IMR-90 (cell line): ENCODE results near the gene LIMS1. TPM values are rescaled to one million over a fixed set of nuclear protein-coding genes. Genes with fewer than 3 reads are reported as not detected.

ENCODE experiments used
- ATAC-seq: fragments of 200-7000 bp; cut with Tn5 transposase; 2 replicates; pipeline ENCODE4 v1.9.1; 2020; ENCODE audit warnings: low read depth, mild to moderate bottlenecking, moderate library complexity
- BruUV-seq: library from RNA; stranded (reverse); fragments of 400-500 nt; replicated peaks from 2 replicates; lab custom pipeline; 2021; lab: Mats Ljungman, UMichigan
- CTCF ChIA-PET: fragments of 300-600 bp; formaldehyde crosslinking; extraction: SDS; loops from one replicate; lab custom pipeline; 2021; ENCODE audit warnings: antibody characterized with exemption; lab: Yijun Ruan, JAX
- POLR2A ChIA-PET: fragments of 300-600 bp; sonication (Branson Sonifier 250); formaldehyde crosslinking; loops from one replicate; lab custom pipeline; 2022; ENCODE audit warnings: antibody characterized with exemption; ENCODE audit not compliant: unreplicated experiment; lab: Charles Lee
- DNase-seq: peaks from one replicate; pipeline ENCODE4 v3.0.0; 2013
- H2AFZ ChIP-seq: replicated peaks from 2 replicates; pipeline ENCODE3; 2013; ENCODE audit warnings: low read length, mild to moderate bottlenecking; ENCODE audit not compliant: poor library complexity
- H2AK5ac ChIP-seq: 2 replicates; pipeline ENCODE4 v1.6.1; 2013; ENCODE audit warnings: low read depth, low read length, inconsistent platforms
- H2AK9ac ChIP-seq: replicated peaks from 2 replicates; pipeline ENCODE3; 2013; ENCODE audit warnings: mild to moderate bottlenecking, low read depth, low read length, moderate library complexity; ENCODE audit not compliant: poor library complexity
- H2BK120ac ChIP-seq: 2 replicates; pipeline ENCODE4 v1.6.1; 2013; ENCODE audit warnings: low read depth, low read length, inconsistent platforms
- H2BK15ac ChIP-seq: 3 replicates; pipeline ENCODE4 v1.6.1; 2013; ENCODE audit warnings: low read depth, low read length, inconsistent platforms
- H2BK20ac ChIP-seq: 2 replicates; pipeline ENCODE4 v1.6.1; 2013; ENCODE audit warnings: low read depth, mild to moderate bottlenecking, inconsistent platforms, low read length, moderate library complexity
- H2BK5ac ChIP-seq: 2 replicates; pipeline ENCODE4 v1.6.1; 2013; ENCODE audit warnings: mild to moderate bottlenecking, low read depth, low read length, inconsistent platforms; ENCODE audit not compliant: poor library complexity, severe bottlenecking
- H3K14ac ChIP-seq: replicated peaks from 2 replicates; pipeline ENCODE4 v1.6.1; 2013; ENCODE audit warnings: low read depth, low read length, inconsistent platforms
- H3K18ac ChIP-seq: 2 replicates; pipeline ENCODE4 v1.6.1; 2013; ENCODE audit warnings: low read depth, low read length, control low read depth
- H3K23ac ChIP-seq: 2 replicates; pipeline ENCODE4 v1.6.1; 2013; ENCODE audit warnings: low read depth, low read length, inconsistent platforms
- H3K27ac ChIP-seq: 2 replicates; pipeline ENCODE4 v1.5.1; 2013; ENCODE audit warnings: mild to moderate bottlenecking, control low read depth, low read length; ENCODE audit not compliant: insufficient read depth
- H3K27me3 ChIP-seq: 2 replicates; pipeline ENCODE4 v1.6.1; 2013; ENCODE audit warnings: low read length; ENCODE audit not compliant: control insufficient read depth, insufficient read depth
- H3K36me3 ChIP-seq: 2 replicates; pipeline ENCODE4 v1.6.1; 2013; ENCODE audit warnings: low read length, mixed read lengths; ENCODE audit not compliant: control insufficient read depth, insufficient read depth
- H3K4ac ChIP-seq: 2 replicates; pipeline ENCODE4 v1.6.1; 2013; ENCODE audit warnings: low read depth, low read length, inconsistent platforms
- H3K4me1 ChIP-seq: 2 replicates; pipeline ENCODE4 v1.6.1; 2013; ENCODE audit warnings: low read length, mixed read lengths; ENCODE audit not compliant: control insufficient read depth, insufficient read depth
- H3K4me2 ChIP-seq: 2 replicates; pipeline ENCODE4 v1.6.1; 2013; ENCODE audit warnings: low read depth, mild to moderate bottlenecking, control low read depth, low read length, moderate library complexity
- H3K4me3 ChIP-seq: 2 replicates; pipeline ENCODE4 v1.5.1; 2013; ENCODE audit warnings: low read depth, mild to moderate bottlenecking, control low read depth, low read length, moderate library complexity; ENCODE audit not compliant: insufficient read depth
- H3K56ac ChIP-seq: 2 replicates; pipeline ENCODE4 v1.6.1; 2013; ENCODE audit warnings: low read length, inconsistent platforms; ENCODE audit not compliant: insufficient read depth; ENCODE audit errors: extremely low read depth
- H3K79me1 ChIP-seq, 2 experiments: 2 replicates each; pipeline ENCODE4 v1.6.1; 2013; ENCODE audit warnings: low read length in 2 of 2, inconsistent platforms in 1 of 2, low read depth in 1 of 2
- H3K9ac ChIP-seq: 2 replicates; pipeline ENCODE4 v1.6.1; 2013; ENCODE audit warnings: low read depth, low read length, control low read depth
- H3K9me1 ChIP-seq: 2 replicates; pipeline ENCODE4 v1.6.1; 2013; ENCODE audit warnings: low read length, inconsistent platforms; ENCODE audit not compliant: insufficient read depth
- H3K9me3 ChIP-seq: 2 replicates; pipeline ENCODE4 v1.6.1; 2013; ENCODE audit warnings: low read length; ENCODE audit not compliant: control insufficient read depth, insufficient read depth
- H4K20me1 ChIP-seq: 2 replicates; pipeline ENCODE4 v1.6.1; 2013; ENCODE audit warnings: low read length, inconsistent platforms; ENCODE audit not compliant: insufficient read depth
- H4K5ac ChIP-seq: 2 replicates; pipeline ENCODE4 v1.6.1; 2013; ENCODE audit warnings: mild to moderate bottlenecking, low read depth, low read length, control low read depth
- H4K8ac ChIP-seq, 2 experiments: 2 replicates each; pipeline ENCODE4 v1.6.1; 2013; ENCODE audit warnings: low read depth in 2 of 2, low read length in 2 of 2, control low read depth in 1 of 2, inconsistent platforms in 1 of 2
- H4K91ac ChIP-seq: 2 replicates; pipeline ENCODE4 v1.6.1; 2013; ENCODE audit warnings: low read depth, low read length, inconsistent platforms; ENCODE audit not compliant: insufficient read depth
- BHLHE40 ChIP-seq: fragments of 150-350 bp; IDR thresholded peaks from 2 replicates; pipeline ENCODE4 v1.6.1; 2016; ENCODE audit warnings: mild to moderate bottlenecking, low read depth, low read length
- CEBPB ChIP-seq: IDR thresholded peaks from 2 replicates; pipeline ENCODE4 v1.6.1; 2012; ENCODE audit warnings: low read depth, low read length, improper control_type of control experiment
- MAFK ChIP-seq: IDR thresholded peaks from 2 replicates; pipeline ENCODE4 v1.6.1; 2012; ENCODE audit warnings: low read depth, low read length, improper control_type of control experiment
- NFE2L2 ChIP-seq: fragments of 150-350 bp; IDR thresholded peaks from 2 replicates; pipeline ENCODE4 v1.6.1; 2016; ENCODE audit warnings: low read depth, mild to moderate bottlenecking, low read length
- POLR2A ChIP-seq: IDR thresholded peaks from 2 replicates; pipeline ENCODE4 v1.6.1; 2012; ENCODE audit warnings: mild to moderate bottlenecking, low read depth, low read length
- RAD21 ChIP-seq: IDR thresholded peaks from 2 replicates; pipeline ENCODE4 v1.6.1; 2012; ENCODE audit warnings: low read length, improper control_type of control experiment
- RCOR1 ChIP-seq: IDR thresholded peaks from 2 replicates; pipeline ENCODE4 v1.6.1; 2012; ENCODE audit warnings: mild to moderate bottlenecking, low read length, improper control_type of control experiment; ENCODE audit not compliant: insufficient replicate concordance
- RFX5 ChIP-seq: IDR thresholded peaks from 2 replicates; pipeline ENCODE4 v1.8.0; 2012; ENCODE audit warnings: low read depth, mild to moderate bottlenecking, low read length, moderate library complexity
- SMC3 ChIP-seq: fragments of 150-350 bp; IDR thresholded peaks from 2 replicates; pipeline ENCODE4 v1.6.1; 2016; ENCODE audit warnings: low read depth, mild to moderate bottlenecking, antibody characterized with exemption, low read length, moderate library complexity
- WGBS, 2 experiments: methylation state at CpG; one replicate each; pipeline versions ENCODE4 v1.1.5 to v1.1.7; 2013; ENCODE audit warnings: missing lambda C conversion rate in 2 of 2; ENCODE audit not compliant: insufficient read length in 1 of 2; ENCODE audit errors: extremely low coverage in 2 of 2; 5-methylcytosine and 5-hydroxymethylcytosine counted together
- dilution Hi-C: fragments of 300-500 bp; cut with HindIII; formaldehyde crosslinking; loops from one replicate; pipeline ENCODE4 v1.14.3; 2018; ENCODE audit warnings: low sequenced_read_pairs; ENCODE audit not compliant: unreplicated experiment
- in situ Hi-C: fragments of 300-500 bp; cut with MboI; formaldehyde crosslinking; loops from 3 replicates; pipeline ENCODE4 v1.14.3; 2019; ENCODE audit warnings: low sequenced_read_pairs, inconsistent platforms, mixed read lengths
- intact Hi-C: fragments of 100-400 bp; cut with micrococcal nuclease; formaldehyde crosslinking; loops from 2 replicates; pipeline ENCODE4 v1.10.0; 2022
- polyA plus RNA-seq, 3 experiments: library from polyadenylated mRNA; depleted of rRNA; stranded (reverse); fragments of >200 nt; gene quantifications; 2 replicates each; pipeline ENCODE4 v1.2.3, GENCODE V29; 2012; ENCODE audit warnings: low replicate concordance in 1 of 3
- total RNA-seq: library from RNA; depleted of rRNA; stranded (reverse); fragments of >200 nt; gene quantifications from 2 replicates; pipeline ENCODE4 v1.2.3, GENCODE V29; 2012
- TF ChIP-seq, protein P1 (sequence below): fragments of 150-350 bp; IDR thresholded peaks from 2 replicates; pipeline ENCODE4 v1.6.1; 2017; ENCODE audit warnings: mild to moderate bottlenecking, antibody characterized with exemption, low read length, low read depth
- TF ChIP-seq, protein P2 (sequence below): fragments of 150-350 bp; IDR thresholded peaks from 2 replicates; pipeline ENCODE4 v1.6.1; 2016; ENCODE audit warnings: low read depth, mild to moderate bottlenecking, low read length, moderate library complexity, borderline replicate concordance

Gene LIMS1
- total and polyA plus RNA-seq, 2 of the 4 experiments (the other 2 are of a cell fraction) = 59.1 to 131 TPM

DNA sequence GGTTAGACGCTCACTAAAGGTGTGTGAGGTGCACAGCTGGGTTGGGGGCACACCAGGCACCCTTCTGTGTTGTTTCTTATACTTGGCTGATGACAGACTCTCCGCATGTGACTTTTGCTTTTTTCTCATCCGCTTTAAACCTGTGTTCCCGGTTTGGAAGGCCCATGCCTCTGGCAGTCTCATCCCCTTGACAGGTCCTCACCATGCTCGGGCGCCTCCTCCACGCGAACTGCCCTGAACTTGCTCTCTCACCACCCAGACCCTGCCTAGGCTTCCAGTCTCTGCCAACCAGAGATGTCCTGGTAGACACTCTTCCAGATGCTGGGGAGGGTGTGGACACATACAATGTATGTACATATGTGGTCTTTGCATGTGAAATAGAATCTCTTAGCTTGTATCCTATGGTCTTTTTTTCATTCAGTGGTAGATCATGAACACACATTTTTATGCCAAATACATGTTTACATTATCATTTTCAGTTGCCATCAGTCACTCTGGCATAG, 79.8 kb downstream of the LIMS1 start:
- Histone ChIP-seq H2AK9ac (peak overlapping the region; percentile 60), H3K18ac (no peak overlapping the region), H2AK5ac (peak overlapping the region; percentile 16; the same call in 1 of the 2 replicates), H3K4me1 (peaks cover 38% of the 10 kb centered on the region), H2BK15ac (no peak overlapping the region), H4K8ac (peak overlapping the region in 1 of 2 experiments; percentile 24; a peak in 1 of 4 replicates), H3K27me3 (no peaks in the 10 kb centered on the region), H3K9ac (no peak overlapping the region), H2AFZ (no peak overlapping the region), H3K56ac (no peak overlapping the region), H4K5ac (no peak overlapping the region), H2BK120ac (0 out of 2 replicates have a peak overlapping the region, but pooled peaks have one; percentile 11), H4K91ac (no peak overlapping the region), H3K36me3 (0 out of 2 replicates have a peak, but pooled peaks cover 2% of the 10 kb centered on the region), H3K4me3 (no peak overlapping the region), H3K9me3 (no peaks in the 10 kb centered on the region), H2BK20ac (no peak overlapping the region; the same call in 1 of the 2 replicates), H3K4me2 (no peak overlapping the region), H4K20me1 (peaks cover 36% of the 10 kb centered on the region), H3K9me1 (peaks cover 25% of the 10 kb centered on the region), H3K14ac (no peak overlapping the region), H3K79me1 (peaks cover 28 to 81% of the 10 kb centered on the region in 2 experiments), H3K27ac (no peak overlapping the region), H3K4ac (peak overlapping the region; percentile 15; the same call in 1 of the 2 replicates), H2BK5ac (no peak overlapping the region), H3K23ac (0 out of 2 replicates have a peak overlapping the region, but pooled peaks have one; percentile 21)
- WGBS, 2 experiments = 87% methylated on average over 3 of the region's 8 CpGs; no CpG with 5 or more reads in 1 of the 2 experiments
- in situ Hi-C loops = no loop called here
- ATAC-seq (no peak), DNase-seq (no peak)
- TF ChIP-seq RCOR1 (no peak), RFX5 (no peak), NFE2L2 (no peak), SMC3 (no peak), BHLHE40 (no peak), RAD21 (no peak), CEBPB (no peak), MAFK (no peak), POLR2A (no peak)
- TF ChIP-seq, protein P1, sequence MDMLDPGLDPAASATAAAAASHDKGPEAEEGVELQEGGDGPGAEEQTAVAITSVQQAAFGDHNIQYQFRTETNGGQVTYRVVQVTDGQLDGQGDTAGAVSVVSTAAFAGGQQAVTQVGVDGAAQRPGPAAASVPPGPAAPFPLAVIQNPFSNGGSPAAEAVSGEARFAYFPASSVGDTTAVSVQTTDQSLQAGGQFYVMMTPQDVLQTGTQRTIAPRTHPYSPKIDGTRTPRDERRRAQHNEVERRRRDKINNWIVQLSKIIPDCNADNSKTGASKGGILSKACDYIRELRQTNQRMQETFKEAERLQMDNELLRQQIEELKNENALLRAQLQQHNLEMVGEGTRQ = no peak
- TF ChIP-seq, protein P2, sequence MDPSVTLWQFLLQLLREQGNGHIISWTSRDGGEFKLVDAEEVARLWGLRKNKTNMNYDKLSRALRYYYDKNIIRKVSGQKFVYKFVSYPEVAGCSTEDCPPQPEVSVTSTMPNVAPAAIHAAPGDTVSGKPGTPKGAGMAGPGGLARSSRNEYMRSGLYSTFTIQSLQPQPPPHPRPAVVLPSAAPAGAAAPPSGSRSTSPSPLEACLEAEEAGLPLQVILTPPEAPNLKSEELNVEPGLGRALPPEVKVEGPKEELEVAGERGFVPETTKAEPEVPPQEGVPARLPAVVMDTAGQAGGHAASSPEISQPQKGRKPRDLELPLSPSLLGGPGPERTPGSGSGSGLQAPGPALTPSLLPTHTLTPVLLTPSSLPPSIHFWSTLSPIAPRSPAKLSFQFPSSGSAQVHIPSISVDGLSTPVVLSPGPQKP = no peak
- CTCF ChIA-PET = interaction anchor here (1.5 kb wide), 2 partner anchors 12 to 22 kb away, joined by 3 to 7 read pairs; no protein-coding TSS in a partner anchor
- intact Hi-C loops = no loop called here
- no TSS peak for BruUV-seq
- dilution Hi-C loops = no loop called here
- POLR2A ChIA-PET = no interaction called here
